KBM-7 (cell line): Measurements from ENCODE around the gene CHRND.

Experiments
- DNase-seq: peaks from one replicate; pipeline ENCODE4 v3.0.0-alpha.2; 2015
- in situ Hi-C: fragments of 300-500 bp; cut with MboI; formaldehyde crosslinking; loops from 2 replicates; pipeline ENCODE4 v1.14.3; 2020; ENCODE audit warnings: low sequenced_read_pairs, low pct_unique_long_range_greater_than_20kb, mixed read lengths

Gene CHRND

GRCh38 chr2:232501331-232501771 lies 24.6 kb upstream of the CHRND start:
- in situ Hi-C loops = no loop called here
- no peak for DNase-seq

- in situ Hi-C loops = no loop called here
- no peak for DNase-seq
Observed at GRCh38 chr2:232501794-232502390, 24.1 kb upstream of the CHRND start.

GRCh38 chr2:232502511-232502910 lies 23.4 kb upstream of the CHRND start:
- DNase-seq = no peak
- in situ Hi-C loops = no loop called here

GRCh38 chr2:232502911-232503808 lies 22.8 kb upstream of the CHRND start:
- in situ Hi-C loops = no loop called here
- DNase-seq = no peak

GRCh38 chr2:232503809-232504323 lies 22.1 kb upstream of the CHRND start:
- no peak for DNase-seq
- in situ Hi-C loops = no loop called here

- in situ Hi-C loops = no loop called here
- no peak for DNase-seq
Observed at GRCh38 chr2:232504438-232504837, 21.5 kb upstream of the CHRND start.

GRCh38 chr2:232505856-232506255 lies 20.1 kb upstream of the CHRND start:
- in situ Hi-C loops = no loop called here

GRCh38 chr2:232506709-232507108 lies 19.3 kb upstream of the CHRND start:
- in situ Hi-C loops = no loop called here
- DNase-seq = no peak

More at GRCh38 chr2:232505856-232506255, 20.1 kb upstream of the CHRND start:
- DNase-seq = no peak

- DNase-seq = no peak
- in situ Hi-C loops = no loop called here
Observed at GRCh38 chr2:232508251-232508650, 17.7 kb upstream of the CHRND start.

- in situ Hi-C loops = no loop called here
- DNase-seq = no peak
Observed at GRCh38 chr2:232511336-232511890, 14.5 kb upstream of the CHRND start.

GRCh38 chr2:232512602-232513001 lies 13.4 kb upstream of the CHRND start:
- in situ Hi-C loops = no loop called here
- DNase-seq = no peak

GRCh38 chr2:232513353-232513752 lies 12.6 kb upstream of the CHRND start:
- no peak for DNase-seq
- in situ Hi-C loops = no loop called here

- in situ Hi-C loops = no loop called here
- no peak for DNase-seq
Observed at GRCh38 chr2:232515639-232516038, 10.3 kb upstream of the CHRND start.

GRCh38 chr2:232516551-232516950 lies 9.4 kb upstream of the CHRND start:
- DNase-seq = no peak
- in situ Hi-C loops = no loop called here

- DNase-seq = no peak
- in situ Hi-C loops = no loop called here
Observed at GRCh38 chr2:232518844-232519243, 7.1 kb upstream of the CHRND start.

- in situ Hi-C loops = no loop called here
- no peak for DNase-seq
Observed at GRCh38 chr2:232519581-232520438, 6.2 kb upstream of the CHRND start, which contains the start of gene PRSS56. Gene PRSS56 (plus strand): TSS chr2:232520388. CDS start chr2:232520599, 211 bp downstream.

GRCh38 chr2:232520489-232520888 lies 5.5 kb upstream of the CHRND start:
- DNase-seq = no peak
- in situ Hi-C loops = no loop called here

GRCh38 chr2:232521098-232521497 lies 4.9 kb upstream of the CHRND start:
- in situ Hi-C loops = no loop called here
- no peak for DNase-seq

- in situ Hi-C loops = no loop called here
- peak; percentile 43 for DNase-seq
Observed at GRCh38 chr2:232521959-232522622, 3.9 kb upstream of the CHRND start.
